GM12801 (cell line): ENCODE results near the gene TMEM108.

Source experiments
- CTCF ChIP-seq: IDR thresholded peaks from one replicate; pipeline ENCODE4 v1.5.1; 2011; ENCODE audit warnings: control low read depth; ENCODE audit not compliant: insufficient read length; ENCODE audit errors: extremely low read depth

TMEM108 gene

GRCh38 chr3:133328373-133328772, 290.2 kb downstream of the TMEM108 start:
- TF ChIP-seq CTCF = no peak

GRCh38 chr3:133329626-133330025, 291.4 kb downstream of the TMEM108 start:
- TF ChIP-seq CTCF = no peak

GRCh38 chr3:133330065-133330464, 291.9 kb downstream of the TMEM108 start:
- TF ChIP-seq CTCF = no peak

GRCh38 chr3:133330522-133330921, 292.3 kb downstream of the TMEM108 start:
- TF ChIP-seq CTCF = no peak

- TF ChIP-seq CTCF = no peak
These were observed 316.5 kb downstream of the TMEM108 start for GRCh38 chr3:133354721-133355120.

GRCh38 chr3:133360476-133360875, 322.3 kb downstream of the TMEM108 start:
- TF ChIP-seq CTCF = no peak

- no peak for TF ChIP-seq CTCF
These were observed 322.8 kb downstream of the TMEM108 start for GRCh38 chr3:133361011-133361410.

- TF ChIP-seq CTCF = no peak
These were observed 323.2 kb downstream of the TMEM108 start for GRCh38 chr3:133361435-133361834.
